Activated T-cell treated with anti-CD3 and anti-CD28 coated beads for 48 hours (primary cell): ENCODE measurements around the gene UGT2A3.
"Not testable (repeated sequence)": the region's sequence is repeated elsewhere in the genome, so short reads cannot be mapped to it uniquely, and the experiment has no call there.

Experiments used
- DNase-seq: peaks from one replicate; pipeline ENCODE4 v3.0.0-alpha.2; 2020; ENCODE audit warnings: low read depth

UGT2A3 gene

DNA sequence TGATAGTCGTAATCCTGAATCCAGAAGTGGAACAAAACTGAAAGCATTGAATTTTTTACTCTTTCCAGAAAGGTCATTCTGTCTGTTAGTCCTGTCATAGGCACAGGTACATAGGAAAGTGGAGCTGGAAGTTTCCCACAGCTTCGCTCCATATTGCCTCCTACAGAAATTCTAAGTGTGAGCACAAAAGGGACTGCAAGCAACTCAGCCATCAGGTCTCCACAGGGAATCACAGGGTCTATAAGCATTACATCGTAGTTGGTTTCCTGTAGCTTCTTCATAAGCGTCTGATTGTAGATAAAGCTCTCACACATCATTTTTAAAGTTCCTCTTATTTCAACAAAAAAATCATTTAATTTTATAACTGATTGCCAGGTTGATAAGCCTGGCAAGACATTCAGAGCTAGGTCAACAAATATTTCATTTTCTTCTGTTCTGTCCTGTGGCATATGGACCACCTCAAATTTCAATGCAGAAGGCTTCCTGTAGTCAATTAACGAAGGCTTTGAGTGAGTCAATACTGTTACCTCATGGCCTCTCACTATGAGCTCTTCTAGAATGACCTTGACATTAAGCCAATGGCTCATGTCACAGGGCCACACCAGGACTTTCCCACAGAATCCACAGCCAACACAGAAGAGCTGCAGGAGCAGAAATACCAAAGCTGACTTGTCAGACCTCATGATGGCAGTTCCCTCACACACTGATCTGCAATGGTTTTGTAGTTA lies at the start of gene UGT2A3:
TSS of gene UGT2A3 (minus strand) at position 727 of the 728 bp plus-strand sequence. CDS start at position 683, 44 bp downstream.
- DNase-seq = no peak

DNA sequence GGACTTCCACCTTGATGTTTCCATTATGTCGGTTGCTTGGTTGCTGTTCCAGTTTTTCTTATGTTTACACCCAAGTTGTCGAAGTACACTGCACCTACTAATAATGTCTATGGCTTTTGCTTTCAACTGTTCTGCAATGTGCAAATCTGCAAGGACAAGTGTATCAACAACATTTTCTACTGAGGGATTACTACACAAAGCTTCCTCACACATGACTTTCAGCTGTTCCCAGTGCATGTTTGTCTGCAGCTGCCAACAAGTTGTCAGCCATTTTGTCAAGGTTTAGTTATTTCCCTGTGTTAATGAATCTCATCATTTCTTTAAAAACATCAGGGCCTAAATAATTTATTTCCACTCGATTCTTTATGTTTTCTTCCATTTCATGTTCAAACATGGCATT lies 45.4 kb upstream of the UGT2A3 start:
- DNase-seq = no peak

DNA sequence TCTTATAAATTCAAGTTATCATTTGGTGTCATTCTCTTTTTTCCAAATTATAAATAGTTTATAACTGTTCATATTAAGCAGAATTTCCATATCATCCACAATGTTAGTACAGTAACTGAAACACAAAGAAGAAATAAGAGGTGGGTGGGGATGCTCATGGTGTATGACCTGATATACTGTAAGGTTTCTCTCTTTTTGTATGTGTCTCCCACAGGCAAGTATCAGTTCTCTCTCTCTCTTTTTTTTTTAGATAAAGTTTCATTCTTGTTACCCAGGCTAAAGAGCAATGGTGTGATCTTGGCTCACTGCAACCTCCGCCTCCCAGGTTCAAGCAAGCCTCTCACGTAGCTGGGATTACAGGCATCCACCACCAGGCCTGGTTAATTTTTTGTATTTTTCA lies 43.7 kb upstream of the UGT2A3 start:
- DNase-seq = no peak

DNA sequence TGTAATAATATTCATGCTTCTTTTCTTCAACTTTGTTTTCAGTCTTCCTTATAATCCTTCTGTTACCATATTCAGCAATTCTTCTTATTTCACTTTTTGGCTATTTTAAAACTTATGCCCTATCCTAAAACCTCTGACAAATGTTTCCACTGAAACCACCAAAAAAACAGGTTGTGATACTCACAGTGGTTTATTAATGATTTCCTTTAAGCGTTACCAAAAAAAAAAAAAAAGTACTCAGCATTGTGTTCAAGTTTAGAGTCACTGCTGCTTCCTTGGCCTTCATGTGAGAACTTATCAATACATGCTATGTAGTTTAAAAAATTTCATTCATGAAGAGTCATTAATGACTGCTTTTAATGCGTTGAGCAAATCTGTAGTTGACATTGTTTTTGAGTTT lies 35.4 kb upstream of the UGT2A3 start:
- no peak for DNase-seq

DNA sequence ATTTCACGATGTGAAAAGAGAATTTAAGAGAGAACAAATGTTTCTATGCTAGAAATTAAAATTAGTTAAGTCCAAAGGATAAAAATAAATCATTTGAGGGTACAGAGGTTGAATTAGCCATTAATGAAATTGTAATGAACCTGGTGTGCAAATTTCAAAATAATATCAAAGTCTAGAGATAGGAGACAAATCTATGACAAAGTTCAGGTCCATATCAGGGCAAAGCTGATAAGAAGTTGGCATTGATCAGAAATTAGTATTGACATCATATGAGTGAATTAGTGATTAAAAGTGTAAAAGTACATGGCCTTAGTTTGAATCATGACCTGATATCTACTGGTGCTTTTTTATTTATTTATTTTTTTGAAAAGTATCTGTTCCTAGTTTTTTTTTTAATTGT lies 33.8 kb upstream of the UGT2A3 start:
- no peak for DNase-seq

DNA sequence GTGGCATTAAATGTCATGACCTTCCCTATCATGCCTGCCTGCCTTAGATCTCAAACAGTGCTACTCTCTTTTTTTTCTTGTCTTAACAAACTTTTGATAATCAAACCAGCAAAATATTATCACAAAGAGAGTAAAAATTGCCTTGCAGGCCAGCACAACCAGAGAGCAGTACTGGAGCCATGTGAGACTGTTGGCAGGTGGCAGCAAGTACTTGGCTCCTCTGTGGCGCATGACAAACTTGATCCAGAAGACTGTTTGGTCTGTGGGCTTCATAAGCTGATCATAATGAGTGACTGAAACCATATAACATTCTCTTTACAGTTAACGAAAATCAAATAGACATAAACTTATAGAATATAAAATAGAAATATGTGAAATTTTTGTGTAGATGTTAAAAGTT lies 33.3 kb upstream of the UGT2A3 start:
- DNase-seq = no peak

DNA sequence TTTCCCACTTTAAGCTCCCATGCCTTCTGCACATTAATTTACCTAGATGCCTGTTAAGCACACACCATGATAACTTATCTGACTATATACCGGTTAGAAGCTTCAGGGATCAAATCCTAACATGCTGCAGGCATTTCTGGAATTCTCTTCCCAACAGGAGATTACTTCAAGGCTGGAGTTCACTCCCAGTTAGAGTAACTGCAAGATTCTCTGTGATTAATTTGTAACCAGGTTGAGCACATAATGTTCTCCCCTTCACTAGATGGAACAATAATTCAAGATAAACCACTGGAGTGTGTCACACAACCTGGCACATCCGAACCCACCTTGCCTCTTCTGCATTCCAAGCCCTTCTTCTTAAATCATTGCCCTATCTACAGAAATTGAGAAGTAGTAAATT lies 11.8 kb upstream of the UGT2A3 start:
- no peak for DNase-seq

DNA sequence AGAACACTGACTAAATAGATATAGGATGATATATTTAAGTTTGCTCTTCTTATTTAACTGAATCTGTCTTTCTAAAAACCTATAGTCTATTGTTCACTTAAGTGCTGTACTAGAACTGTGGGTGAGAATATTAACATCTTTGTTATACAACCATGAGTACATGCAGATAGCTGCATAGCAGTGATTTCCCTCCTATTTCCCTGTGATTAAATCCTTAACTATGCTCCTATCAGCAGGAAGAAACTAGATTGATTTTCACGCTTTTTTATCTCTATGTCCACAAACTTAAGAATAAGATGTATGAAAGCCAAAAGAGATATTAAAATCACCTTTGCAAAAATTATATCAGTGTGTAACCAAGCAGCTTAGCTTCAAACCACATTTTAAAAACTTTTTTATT lies 11.3 kb upstream of the UGT2A3 start:
- no peak for DNase-seq

DNA sequence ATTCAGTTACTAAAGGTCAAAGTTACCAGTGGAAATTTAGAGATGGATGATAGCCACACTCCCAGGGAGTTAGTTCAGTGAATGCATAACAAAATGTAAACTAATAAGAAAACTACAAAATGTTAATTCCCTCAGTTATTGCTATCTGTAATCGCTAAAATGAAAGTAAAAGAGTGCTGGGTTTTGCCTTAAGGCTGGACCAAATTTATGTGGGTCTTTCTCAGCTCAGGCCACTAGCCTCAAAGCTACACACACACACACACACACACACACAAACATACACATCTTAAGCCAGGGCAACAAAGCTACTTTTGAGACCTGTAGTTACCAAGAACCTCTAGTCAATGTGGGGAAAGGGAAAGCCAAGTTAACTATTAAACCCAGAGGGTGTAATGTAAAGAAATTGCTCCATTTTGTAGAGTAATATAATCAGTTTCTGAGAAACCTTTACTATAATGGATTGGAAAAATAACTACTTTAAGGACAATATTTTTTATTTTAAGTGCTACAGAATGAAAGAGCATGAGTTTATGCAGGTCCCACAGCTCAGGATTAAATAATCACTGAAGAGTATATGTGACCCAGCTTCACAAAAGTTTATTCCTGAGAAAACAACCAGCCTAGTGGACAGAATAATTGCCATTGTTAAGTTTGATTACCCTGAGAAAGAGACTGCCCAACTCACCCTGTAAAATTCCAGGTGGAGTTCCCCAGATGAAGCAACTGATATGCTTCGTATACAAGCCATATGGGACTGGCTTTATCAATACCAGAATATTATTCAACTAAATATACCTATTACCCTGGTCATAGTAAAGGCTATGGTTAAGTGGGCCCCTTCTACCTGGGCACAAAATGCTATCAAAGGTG lies 8.9 kb upstream of the UGT2A3 start:
- DNase-seq = no peak

DNA sequence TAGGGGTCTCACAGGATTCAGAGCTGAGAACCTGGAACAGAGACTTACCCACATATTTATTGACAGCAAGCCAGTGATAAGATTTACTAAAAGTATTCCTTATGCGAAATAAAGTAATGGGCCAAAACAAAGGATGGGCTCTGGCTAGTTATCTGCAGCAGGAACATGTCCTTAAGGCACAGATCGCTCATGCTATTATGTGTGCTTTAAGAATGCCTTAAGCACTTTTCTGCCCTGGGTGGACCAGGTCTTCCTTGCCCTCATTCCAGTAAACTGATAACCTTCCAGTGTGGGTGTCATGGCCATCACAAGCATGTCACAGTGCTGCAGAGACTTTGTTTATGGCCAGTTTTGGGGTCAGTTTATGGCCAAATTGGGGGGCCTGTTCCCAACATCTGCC lies 7.5 kb upstream of the UGT2A3 start:
- not testable (repeated sequence) for DNase-seq

DNA sequence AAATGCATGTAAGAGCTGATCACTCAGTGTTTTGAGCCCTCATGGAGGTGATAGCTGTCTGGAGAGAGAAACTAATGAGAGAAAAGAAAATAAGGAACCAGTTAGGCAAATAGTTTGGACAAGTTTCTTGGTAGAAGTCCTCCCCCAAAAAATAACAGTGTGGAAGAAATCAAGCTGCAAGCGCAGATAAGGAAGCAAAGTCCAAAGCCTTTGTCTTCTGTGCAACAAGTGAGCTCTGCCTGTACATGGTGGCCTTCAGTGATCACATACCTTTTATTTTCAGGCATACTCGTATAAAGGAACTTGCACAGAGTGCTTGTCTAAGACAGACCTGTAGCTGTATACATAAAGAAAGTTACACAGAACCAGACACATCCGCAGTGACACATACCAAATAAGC lies 2.5 kb upstream of the UGT2A3 start:
- no peak for DNase-seq

DNA sequence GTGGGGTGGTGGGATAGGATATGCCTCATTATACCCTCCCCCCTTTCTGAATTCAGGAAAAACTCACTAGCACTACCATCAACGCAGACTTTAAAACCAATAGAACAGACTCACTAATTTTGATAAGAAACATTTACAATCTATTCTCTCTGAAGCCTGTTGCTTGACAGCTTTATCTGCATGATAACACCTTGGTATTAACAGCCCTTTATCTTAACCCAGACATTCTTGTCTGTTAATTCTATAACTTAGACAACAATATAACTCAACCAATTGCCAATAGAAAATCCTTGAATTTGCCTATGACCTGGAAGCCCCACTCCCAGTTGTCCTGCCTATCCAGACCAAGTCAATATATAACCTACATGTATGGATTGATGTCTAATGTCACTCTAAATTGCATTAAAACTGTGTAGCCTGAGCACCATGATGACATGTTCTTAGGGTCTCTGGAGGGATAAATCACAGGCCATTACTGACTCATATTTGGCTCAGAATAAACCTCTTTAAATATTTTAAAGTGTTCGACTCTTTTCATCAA lies 1.5 kb upstream of the UGT2A3 start:
- no peak for DNase-seq

DNA sequence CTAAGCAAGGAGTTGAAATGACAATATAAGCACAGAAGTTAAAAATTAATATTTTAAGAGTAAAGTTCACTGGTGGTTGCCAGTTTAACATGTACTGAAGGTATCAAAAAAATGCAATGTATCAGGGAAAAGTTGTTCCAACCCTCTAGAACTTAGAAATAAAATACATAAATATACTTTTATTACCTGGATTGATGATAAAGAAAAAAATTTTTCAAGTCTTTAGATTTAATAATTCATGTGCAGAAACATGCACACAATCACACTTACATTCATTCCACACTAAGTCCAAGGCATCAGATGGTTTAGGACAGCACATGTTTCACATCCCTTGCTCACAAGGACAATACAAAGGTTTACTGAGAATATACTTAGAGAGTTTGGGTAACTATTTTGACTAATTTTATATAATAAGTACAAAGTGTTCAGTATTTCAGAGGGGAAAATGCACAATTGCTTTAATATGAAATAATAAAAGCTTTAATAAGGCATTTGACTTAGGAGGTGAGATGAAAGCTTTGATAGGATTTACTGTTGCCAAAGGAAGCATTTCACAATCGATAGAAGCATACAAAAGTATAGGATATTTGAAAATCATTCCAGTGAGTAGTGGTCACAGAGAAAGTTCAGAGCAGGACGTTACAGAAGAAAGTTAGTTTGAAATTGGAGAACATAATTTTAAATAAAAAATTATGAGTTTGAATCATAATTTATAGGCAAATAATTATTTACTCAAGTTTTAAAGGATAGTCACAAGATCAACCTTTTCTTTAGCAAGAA lies 392 bp upstream of the UGT2A3 start:
- DNase-seq = no peak

DNA sequence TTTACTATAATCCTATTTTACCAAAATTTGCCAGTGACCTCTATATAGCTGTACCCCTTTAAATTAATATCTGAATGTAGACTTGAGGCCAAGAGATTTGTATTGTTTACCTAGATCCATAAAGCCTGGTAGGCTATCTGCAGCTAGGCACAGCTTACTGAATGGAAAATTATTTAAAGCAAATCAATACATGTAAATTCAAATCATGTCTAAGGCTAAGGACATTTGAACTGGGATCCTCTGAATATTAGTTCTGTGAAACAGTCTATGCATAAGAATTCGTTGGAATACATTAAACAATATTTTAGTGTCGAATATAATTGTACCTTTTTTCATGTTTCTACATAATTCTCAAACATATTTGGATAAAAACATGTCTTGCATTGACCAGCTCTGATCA lies 1.6 kb downstream of the UGT2A3 start:
- DNase-seq = no peak

DNA sequence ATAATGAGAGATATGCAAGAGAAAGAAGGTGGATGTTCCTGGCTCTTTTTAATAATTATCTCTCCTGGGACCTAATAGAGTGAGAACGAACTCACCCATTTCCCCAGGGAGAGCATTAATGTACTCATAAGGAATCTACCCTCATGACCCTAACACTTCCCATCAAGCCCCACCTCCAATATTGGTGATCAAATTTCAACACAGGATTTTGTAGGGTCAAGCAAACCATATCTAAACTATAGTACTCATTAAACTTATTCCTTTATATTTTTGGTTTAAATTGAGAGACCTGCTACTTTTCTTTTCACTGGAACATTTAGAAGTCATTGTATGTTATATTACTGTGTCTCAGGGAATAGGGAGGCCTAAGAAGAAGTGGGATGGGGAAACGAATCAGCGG lies 2.6 kb downstream of the UGT2A3 start:
- no peak for DNase-seq

DNA sequence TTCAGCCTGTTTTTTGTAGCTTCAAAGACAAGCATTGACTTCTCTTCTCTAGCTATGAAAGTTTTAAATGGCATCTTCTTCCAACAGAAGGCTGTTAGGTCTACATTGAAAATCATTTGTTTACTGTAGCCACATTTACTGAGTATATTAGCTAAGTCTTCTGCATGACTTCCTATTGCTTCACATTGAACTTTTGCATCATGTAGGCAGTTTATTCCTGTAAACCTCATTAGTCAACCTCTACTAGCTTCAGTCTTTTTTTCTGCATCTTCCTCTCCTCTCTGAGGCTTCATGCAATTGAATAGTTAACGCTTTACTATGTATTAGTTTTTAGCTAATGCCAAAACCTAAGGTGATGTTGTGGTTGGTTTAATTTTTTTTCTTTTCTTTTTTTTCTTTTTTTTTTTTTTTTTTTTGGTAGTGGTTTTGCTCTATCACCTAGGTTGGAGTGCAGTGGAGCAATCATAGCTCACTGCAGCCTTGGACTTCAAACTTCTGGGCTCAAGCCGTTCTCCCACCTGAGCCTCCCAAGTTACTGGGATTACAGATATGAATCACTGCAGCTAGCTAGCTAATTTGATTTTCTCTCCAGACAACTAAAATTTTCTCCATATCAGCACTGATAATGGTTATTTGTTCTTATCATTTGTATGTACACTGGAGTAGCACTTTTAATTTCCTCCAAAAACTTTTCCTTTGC lies 3.4 kb downstream of the UGT2A3 start:
- DNase-seq = no peak

DNA sequence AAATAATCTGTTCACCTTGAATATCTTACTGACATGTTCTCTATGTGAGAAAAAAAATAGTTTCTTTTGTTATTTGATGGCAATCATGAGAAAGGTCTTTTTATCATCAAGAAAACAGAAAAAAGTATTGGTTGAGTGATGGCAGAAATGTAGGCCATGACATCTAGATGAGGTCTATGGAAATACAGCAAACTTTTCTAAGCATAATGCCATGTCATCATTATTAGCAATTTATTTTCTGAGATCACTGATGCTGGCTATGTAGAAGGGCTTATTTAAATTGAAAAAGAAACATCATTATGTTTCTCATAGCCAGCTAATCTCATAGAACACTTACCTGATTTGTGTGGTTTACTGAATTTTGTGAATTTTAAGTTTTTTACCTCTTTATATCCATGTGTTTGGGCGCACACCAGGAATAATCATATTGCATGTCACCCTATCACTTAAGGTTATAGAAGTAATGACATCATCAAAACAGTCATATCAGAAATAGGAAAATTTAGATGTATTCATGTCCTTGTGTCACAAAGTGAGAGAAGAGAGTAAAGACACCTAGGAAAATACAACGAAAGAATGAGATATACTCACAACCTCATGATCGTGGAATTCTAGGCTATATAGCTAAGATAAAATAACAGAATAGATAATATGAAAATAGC lies 22.4 kb downstream of the UGT2A3 start:
- DNase-seq = no peak

DNA sequence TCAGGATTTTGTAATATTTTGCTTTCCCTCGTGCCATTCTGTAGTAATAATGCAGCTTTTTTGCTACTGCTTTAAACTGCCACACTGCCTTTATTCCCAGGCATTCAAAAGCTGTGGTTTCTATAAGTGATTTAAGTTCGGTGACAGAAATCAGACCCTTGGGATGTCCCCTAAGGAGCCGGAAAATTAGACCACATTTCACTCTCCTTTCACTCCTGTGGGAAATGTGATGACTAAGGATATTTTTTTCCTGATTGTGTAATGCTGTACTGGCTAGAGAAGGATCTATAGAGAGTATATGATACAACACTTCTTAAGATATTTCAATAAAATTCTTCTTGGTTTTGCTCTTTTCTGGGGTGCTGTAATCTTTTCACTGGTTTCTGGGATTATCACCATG lies 24.4 kb downstream of the UGT2A3 start:
- no peak for DNase-seq

DNA sequence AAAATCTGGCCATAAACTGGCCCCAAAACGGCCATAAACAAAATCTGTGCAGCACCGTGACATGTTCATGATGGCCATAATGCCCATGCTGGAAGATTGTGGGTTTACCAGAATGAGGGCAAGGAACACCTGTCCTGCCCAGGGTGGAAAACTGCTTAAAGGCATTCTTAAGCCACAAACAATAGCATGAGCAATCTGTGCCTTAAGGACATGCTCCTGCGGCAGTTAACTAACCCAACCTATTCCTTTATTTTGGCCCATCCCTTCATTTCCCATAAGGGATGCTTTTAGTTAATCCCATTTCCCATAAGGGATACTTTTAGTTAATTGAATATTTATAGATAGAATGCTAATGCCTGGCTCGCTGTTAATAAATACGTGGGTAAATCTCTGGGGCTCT lies 29.4 kb downstream of the UGT2A3 start:
- not testable (repeated sequence) for DNase-seq

DNA sequence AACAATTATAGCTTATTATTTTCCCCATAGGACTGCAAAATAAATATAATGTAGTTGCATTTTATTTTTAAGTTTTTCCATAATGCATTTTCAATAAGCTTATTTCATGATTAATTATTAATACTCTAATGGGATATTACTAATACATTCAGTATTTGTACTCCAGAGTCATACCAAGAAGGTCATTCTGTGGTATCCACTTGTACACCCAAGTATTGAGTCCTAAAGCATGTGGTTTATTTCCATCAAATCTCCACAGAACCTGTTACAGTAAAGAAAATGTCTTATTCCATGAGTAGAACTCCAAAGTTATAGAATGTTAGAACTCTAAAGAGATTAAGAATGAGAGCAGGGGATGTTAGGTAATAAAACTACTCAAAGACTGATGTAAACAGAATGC lies 30.6 kb downstream of the UGT2A3 start:
- no peak for DNase-seq

DNA sequence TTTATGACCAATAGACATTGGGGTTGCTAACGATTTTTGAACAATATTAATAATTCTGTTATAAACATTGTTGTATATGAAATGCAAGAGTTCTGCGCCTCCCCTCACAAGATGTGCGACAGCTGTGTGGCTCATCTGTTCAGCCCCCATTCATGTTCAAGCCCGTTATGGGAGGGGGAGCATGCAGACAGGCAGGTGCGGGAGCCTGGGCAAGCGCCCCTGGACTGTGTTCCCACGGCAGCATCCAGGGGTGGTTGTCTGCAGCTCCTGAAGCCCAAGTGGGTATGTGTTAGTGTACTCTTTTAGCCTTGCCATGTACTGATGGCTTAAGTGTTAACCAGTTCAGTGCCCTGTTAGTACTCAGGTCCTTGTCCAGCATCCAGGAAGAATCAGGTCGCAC lies 34.6 kb downstream of the UGT2A3 start:
- no peak for DNase-seq
